Thyroid gland (tissue), 4 donors: ENCODE results near the gene MSH2.

Source experiments
- POLR2A ChIP-seq, 2 donors: fragments of 450-650 bp; IDR thresholded peaks; one replicate each; pipeline ENCODE4 v1.6.1; 2017; ENCODE audit warnings: antibody characterized with exemption in 2 of 2, mild to moderate bottlenecking in 2 of 2, moderate library complexity in 1 of 2
- TF ChIP-seq, protein P1 (sequence below), 6 experiments: fragments of 200-600 bp in 3 of 6; fragments of 450-650 bp in 3 of 6; sonication (generic) in 3 of 6; IDR thresholded peaks; one replicate each; pipeline ENCODE4 v1.5.1; 2016 to 2019; ENCODE audit warnings: antibody characterized with exemption in 6 of 6, mild to moderate bottlenecking in 2 of 6, inconsistent platforms in 1 of 6, moderate library complexity in 1 of 6

DNA sequence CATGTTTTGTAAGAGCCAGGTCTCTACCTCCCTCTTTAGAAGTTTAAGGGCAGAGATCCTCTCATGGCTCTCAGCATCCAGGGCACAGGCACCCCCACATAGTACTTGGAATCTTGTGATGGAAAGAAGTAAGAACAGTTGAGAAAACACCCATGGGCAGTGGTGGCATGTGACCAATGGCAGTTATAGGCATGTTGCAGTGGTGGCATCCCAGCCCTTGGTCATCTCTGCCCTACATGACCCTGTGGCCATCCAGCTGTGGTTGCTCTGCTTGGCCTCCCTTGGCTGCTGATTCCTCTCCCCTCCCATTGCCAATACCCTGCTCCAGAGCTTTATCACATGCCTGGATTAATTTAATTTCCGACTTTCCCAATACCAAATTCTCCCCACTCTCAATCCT is 13.3 kb upstream of the MSH2 start:
- TF ChIP-seq, protein P1, sequence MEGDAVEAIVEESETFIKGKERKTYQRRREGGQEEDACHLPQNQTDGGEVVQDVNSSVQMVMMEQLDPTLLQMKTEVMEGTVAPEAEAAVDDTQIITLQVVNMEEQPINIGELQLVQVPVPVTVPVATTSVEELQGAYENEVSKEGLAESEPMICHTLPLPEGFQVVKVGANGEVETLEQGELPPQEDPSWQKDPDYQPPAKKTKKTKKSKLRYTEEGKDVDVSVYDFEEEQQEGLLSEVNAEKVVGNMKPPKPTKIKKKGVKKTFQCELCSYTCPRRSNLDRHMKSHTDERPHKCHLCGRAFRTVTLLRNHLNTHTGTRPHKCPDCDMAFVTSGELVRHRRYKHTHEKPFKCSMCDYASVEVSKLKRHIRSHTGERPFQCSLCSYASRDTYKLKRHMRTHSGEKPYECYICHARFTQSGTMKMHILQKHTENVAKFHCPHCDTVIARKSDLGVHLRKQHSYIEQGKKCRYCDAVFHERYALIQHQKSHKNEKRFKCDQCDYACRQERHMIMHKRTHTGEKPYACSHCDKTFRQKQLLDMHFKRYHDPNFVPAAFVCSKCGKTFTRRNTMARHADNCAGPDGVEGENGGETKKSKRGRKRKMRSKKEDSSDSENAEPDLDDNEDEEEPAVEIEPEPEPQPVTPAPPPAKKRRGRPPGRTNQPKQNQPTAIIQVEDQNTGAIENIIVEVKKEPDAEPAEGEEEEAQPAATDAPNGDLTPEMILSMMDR (IDR thresholded peaks at IDR 0.05) = no peak
- TF ChIP-seq POLR2A (IDR thresholded peaks at IDR 0.05) = no peak
